Measurements from ENCODE around the gene FBXO8. TPM values are rescaled to one million over a fixed set of nuclear protein-coding genes. Genes with fewer than 3 reads are reported as not detected.

The FBXO8 gene
- total RNA-seq, 1 experiment from 2014 or later, result 7.5 TPM

DNA sequence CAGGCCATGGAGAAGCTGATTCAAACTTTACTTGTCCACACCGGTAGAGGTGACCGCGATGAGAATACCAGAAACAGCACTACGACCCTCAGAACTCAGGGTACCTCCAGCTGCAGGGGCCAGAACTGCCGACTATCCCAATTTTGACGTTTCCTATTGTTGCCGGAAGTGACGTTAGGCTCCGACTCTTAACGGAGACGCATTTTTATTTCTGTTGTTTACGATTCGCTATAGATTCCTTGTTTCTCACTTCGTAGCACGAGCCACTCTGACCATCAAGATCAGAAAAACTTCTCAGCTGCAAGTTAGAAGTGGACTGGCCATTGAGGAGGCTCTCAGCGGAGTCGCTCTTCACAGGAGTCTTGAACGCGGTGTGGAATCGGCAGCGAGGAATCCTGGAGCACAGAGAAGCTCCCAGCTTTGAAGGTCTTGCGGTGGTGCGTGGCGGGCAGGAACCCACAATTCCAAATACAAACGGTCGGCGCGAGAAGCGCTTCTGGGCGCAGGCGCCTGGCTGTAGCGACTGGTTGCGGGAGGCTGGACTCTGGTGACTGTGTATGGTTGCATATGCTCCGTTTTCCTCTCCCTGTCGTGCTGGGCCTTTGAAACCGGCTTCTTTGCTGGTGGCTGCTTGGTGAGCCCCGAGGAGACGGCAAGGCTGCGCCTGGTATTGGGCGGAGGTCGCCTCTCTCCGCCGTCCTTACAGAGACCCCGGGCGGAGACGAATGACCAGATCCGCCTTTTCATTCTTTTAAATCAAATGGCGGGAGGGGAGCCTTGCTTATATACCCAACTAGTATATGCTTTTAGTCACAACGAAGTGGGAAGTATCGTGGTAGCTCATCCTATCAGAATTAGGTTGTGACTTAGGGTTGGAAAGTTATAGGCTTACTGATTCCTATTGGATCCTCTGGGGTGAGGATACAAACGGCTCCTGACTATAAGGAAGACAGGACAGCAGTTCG, at the start of gene FBXO8, which contains the start of gene CEP44 (continued):
- TF ChIP-seq, protein P1, sequence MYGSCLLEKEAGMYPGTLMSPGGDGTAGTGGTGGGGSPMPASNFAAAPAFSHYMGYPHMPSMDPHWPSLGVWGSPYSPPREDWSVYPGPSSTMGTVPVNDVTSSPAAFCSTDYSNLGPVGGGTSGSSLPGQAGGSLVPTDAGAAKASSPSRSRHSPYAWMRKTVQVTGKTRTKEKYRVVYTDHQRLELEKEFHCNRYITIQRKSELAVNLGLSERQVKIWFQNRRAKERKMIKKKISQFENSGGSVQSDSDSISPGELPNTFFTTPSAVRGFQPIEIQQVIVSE (CRISPR knock-in tag; IDR thresholded peaks at IDR 0.05; ENCODE audit: borderline replicate concordance), result no peak
- TF ChIP-seq, protein P2, sequence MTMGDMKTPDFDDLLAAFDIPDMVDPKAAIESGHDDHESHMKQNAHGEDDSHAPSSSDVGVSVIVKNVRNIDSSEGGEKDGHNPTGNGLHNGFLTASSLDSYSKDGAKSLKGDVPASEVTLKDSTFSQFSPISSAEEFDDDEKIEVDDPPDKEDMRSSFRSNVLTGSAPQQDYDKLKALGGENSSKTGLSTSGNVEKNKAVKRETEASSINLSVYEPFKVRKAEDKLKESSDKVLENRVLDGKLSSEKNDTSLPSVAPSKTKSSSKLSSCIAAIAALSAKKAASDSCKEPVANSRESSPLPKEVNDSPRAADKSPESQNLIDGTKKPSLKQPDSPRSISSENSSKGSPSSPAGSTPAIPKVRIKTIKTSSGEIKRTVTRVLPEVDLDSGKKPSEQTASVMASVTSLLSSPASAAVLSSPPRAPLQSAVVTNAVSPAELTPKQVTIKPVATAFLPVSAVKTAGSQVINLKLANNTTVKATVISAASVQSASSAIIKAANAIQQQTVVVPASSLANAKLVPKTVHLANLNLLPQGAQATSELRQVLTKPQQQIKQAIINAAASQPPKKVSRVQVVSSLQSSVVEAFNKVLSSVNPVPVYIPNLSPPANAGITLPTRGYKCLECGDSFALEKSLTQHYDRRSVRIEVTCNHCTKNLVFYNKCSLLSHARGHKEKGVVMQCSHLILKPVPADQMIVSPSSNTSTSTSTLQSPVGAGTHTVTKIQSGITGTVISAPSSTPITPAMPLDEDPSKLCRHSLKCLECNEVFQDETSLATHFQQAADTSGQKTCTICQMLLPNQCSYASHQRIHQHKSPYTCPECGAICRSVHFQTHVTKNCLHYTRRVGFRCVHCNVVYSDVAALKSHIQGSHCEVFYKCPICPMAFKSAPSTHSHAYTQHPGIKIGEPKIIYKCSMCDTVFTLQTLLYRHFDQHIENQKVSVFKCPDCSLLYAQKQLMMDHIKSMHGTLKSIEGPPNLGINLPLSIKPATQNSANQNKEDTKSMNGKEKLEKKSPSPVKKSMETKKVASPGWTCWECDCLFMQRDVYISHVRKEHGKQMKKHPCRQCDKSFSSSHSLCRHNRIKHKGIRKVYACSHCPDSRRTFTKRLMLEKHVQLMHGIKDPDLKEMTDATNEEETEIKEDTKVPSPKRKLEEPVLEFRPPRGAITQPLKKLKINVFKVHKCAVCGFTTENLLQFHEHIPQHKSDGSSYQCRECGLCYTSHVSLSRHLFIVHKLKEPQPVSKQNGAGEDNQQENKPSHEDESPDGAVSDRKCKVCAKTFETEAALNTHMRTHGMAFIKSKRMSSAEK (CRISPR knock-in tag; IDR thresholded peaks at IDR 0.05; ENCODE audit: borderline replicate concordance), result no peak
- TF ChIP-seq JAZF1 (CRISPR knock-in tag; IDR thresholded peaks at IDR 0.05) (no peak), JUN (CRISPR knock-in tag; IDR thresholded peaks at IDR 0.05) (no peak), ESRRA (CRISPR knock-in tag; IDR thresholded peaks at IDR 0.05; ENCODE audit: borderline replicate concordance) (no peak), ELF4 (CRISPR knock-in tag; IDR thresholded peaks at IDR 0.05; ENCODE audit: low read depth) (no peak), FOXP1 (CRISPR knock-in tag; IDR thresholded peaks at IDR 0.05; ENCODE audit: borderline replicate concordance) (peak; percentile 20), GABPB1 (CRISPR knock-in tag; IDR thresholded peaks at IDR 0.05) (peak; percentile 82), SOX15 (CRISPR knock-in tag; IDR thresholded peaks at IDR 0.05) (no peak), SP1 (CRISPR knock-in tag; conservative IDR thresholded peaks at IDR 0.05) (no peak; the same call in none of the 2 replicates), PRRX2 (CRISPR knock-in tag; IDR thresholded peaks at IDR 0.05) (no peak), MXD4 (CRISPR knock-in tag; IDR thresholded peaks at IDR 0.05; ENCODE audit: borderline replicate concordance) (no peak), ZNF232 (CRISPR knock-in tag; IDR thresholded peaks at IDR 0.05) (peak; percentile 67; the same call in 1 of the 2 replicates), FOXK1 (CRISPR knock-in tag; IDR thresholded peaks at IDR 0.05) (peak; percentile 99)
- TF ChIP-seq, protein P3, sequence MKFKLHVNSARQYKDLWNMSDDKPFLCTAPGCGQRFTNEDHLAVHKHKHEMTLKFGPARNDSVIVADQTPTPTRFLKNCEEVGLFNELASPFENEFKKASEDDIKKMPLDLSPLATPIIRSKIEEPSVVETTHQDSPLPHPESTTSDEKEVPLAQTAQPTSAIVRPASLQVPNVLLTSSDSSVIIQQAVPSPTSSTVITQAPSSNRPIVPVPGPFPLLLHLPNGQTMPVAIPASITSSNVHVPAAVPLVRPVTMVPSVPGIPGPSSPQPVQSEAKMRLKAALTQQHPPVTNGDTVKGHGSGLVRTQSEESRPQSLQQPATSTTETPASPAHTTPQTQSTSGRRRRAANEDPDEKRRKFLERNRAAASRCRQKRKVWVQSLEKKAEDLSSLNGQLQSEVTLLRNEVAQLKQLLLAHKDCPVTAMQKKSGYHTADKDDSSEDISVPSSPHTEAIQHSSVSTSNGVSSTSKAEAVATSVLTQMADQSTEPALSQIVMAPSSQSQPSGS (CRISPR knock-in tag; IDR thresholded peaks at IDR 0.05; ENCODE audit: borderline replicate concordance, low read depth), result no peak
- TF ChIP-seq, protein P4, sequence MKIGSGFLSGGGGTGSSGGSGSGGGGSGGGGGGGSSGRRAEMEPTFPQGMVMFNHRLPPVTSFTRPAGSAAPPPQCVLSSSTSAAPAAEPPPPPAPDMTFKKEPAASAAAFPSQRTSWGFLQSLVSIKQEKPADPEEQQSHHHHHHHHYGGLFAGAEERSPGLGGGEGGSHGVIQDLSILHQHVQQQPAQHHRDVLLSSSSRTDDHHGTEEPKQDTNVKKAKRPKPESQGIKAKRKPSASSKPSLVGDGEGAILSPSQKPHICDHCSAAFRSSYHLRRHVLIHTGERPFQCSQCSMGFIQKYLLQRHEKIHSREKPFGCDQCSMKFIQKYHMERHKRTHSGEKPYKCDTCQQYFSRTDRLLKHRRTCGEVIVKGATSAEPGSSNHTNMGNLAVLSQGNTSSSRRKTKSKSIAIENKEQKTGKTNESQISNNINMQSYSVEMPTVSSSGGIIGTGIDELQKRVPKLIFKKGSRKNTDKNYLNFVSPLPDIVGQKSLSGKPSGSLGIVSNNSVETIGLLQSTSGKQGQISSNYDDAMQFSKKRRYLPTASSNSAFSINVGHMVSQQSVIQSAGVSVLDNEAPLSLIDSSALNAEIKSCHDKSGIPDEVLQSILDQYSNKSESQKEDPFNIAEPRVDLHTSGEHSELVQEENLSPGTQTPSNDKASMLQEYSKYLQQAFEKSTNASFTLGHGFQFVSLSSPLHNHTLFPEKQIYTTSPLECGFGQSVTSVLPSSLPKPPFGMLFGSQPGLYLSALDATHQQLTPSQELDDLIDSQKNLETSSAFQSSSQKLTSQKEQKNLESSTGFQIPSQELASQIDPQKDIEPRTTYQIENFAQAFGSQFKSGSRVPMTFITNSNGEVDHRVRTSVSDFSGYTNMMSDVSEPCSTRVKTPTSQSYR (CRISPR knock-in tag; IDR thresholded peaks at IDR 0.05), result no peak
- TF ChIP-seq, protein P5, sequence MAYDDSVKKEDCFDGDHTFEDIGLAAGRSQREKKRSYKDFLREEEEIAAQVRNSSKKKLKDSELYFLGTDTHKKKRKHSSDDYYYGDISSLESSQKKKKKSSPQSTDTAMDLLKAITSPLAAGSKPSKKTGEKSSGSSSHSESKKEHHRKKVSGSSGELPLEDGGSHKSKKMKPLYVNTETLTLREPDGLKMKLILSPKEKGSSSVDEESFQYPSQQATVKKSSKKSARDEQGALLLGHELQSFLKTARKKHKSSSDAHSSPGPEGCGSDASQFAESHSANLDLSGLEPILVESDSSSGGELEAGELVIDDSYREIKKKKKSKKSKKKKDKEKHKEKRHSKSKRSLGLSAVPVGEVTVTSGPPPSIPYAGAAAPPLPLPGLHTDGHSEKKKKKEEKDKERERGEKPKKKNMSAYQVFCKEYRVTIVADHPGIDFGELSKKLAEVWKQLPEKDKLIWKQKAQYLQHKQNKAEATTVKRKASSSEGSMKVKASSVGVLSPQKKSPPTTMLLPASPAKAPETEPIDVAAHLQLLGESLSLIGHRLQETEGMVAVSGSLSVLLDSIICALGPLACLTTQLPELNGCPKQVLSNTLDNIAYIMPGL (CRISPR knock-in tag; IDR thresholded peaks at IDR 0.05), result peak; percentile 73
- TF ChIP-seq, protein P6, sequence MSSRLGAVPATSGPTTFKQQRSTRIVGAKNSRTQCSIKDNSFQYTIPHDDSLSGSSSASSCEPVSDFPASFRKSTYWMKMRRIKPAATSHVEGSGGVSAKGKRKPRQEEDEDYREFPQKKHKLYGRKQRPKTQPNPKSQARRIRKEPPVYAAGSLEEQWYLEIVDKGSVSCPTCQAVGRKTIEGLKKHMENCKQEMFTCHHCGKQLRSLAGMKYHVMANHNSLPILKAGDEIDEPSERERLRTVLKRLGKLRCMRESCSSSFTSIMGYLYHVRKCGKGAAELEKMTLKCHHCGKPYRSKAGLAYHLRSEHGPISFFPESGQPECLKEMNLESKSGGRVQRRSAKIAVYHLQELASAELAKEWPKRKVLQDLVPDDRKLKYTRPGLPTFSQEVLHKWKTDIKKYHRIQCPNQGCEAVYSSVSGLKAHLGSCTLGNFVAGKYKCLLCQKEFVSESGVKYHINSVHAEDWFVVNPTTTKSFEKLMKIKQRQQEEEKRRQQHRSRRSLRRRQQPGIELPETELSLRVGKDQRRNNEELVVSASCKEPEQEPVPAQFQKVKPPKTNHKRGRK (CRISPR knock-in tag; IDR thresholded peaks at IDR 0.05; ENCODE audit: borderline replicate concordance), result no peak
- TF ChIP-seq, protein P7, sequence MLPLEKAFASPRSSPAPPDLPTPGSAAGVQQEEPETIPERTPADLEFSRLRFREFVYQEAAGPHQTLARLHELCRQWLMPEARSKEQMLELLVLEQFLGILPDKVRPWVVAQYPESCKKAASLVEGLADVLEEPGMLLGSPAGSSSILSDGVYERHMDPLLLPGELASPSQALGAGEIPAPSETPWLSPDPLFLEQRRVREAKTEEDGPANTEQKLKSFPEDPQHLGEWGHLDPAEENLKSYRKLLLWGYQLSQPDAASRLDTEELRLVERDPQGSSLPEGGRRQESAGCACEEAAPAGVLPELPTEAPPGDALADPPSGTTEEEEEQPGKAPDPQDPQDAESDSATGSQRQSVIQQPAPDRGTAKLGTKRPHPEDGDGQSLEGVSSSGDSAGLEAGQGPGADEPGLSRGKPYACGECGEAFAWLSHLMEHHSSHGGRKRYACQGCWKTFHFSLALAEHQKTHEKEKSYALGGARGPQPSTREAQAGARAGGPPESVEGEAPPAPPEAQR (CRISPR knock-in tag; IDR thresholded peaks at IDR 0.05), result no peak
- TF ChIP-seq, protein P8, sequence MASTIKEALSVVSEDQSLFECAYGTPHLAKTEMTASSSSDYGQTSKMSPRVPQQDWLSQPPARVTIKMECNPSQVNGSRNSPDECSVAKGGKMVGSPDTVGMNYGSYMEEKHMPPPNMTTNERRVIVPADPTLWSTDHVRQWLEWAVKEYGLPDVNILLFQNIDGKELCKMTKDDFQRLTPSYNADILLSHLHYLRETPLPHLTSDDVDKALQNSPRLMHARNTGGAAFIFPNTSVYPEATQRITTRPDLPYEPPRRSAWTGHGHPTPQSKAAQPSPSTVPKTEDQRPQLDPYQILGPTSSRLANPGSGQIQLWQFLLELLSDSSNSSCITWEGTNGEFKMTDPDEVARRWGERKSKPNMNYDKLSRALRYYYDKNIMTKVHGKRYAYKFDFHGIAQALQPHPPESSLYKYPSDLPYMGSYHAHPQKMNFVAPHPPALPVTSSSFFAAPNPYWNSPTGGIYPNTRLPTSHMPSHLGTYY (CRISPR knock-in tag; IDR thresholded peaks at IDR 0.05), result no peak

All from WTC11 (cell line).